ENCODE data around the gene FGD4.

FGD4 gene

GRCh38 chr12:32568228-32568627, 168.9 kb downstream of the FGD4 start:
- DNase-seq, result no peak

- DNase-seq, result peak; percentile 56
Observed at GRCh38 chr12:32569259-32569658, 169.9 kb downstream of the FGD4 start.

- DNase-seq, result no peak
Observed at GRCh38 chr12:32574585-32574984, 175.2 kb downstream of the FGD4 start.

- DNase-seq, result no peak
Observed at GRCh38 chr12:32577328-32577727, 178.0 kb downstream of the FGD4 start.

GRCh38 chr12:32583534-32583933, 184.2 kb downstream of the FGD4 start:
- no peak for DNase-seq

GRCh38 chr12:32585680-32586079, 186.3 kb downstream of the FGD4 start:
- no peak for DNase-seq

- no peak for DNase-seq
Observed at GRCh38 chr12:32586390-32586789, 187.0 kb downstream of the FGD4 start.

GRCh38 chr12:32587581-32588495, 188.5 kb downstream of the FGD4 start:
- no peak for DNase-seq

GRCh38 chr12:32588604-32589003, 189.2 kb downstream of the FGD4 start:
- no peak for DNase-seq

- no peak for DNase-seq
Observed at GRCh38 chr12:32589165-32589865, 190.0 kb downstream of the FGD4 start.

GRCh38 chr12:32595251-32595650, 195.9 kb downstream of the FGD4 start:
- DNase-seq, result no peak

- no peak for DNase-seq
Observed at GRCh38 chr12:32596030-32596429, 196.7 kb downstream of the FGD4 start.

GRCh38 chr12:32598688-32599087, 199.3 kb downstream of the FGD4 start:
- no peak for DNase-seq

- no peak for DNase-seq
Observed at GRCh38 chr12:32600681-32601080, 201.3 kb downstream of the FGD4 start.

GRCh38 chr12:32603071-32603470, 203.7 kb downstream of the FGD4 start:
- no peak for DNase-seq

- no peak for DNase-seq
Observed at GRCh38 chr12:32603858-32604257, 204.5 kb downstream of the FGD4 start.

- no peak for DNase-seq
Observed at GRCh38 chr12:32604565-32604964, 205.2 kb downstream of the FGD4 start.

GRCh38 chr12:32605326-32606095, 206.2 kb downstream of the FGD4 start:
- no peak for DNase-seq

- no peak for DNase-seq
Observed at GRCh38 chr12:32606443-32606842, 207.1 kb downstream of the FGD4 start.

GRCh38 chr12:32609966-32610365, 210.6 kb downstream of the FGD4 start:
- no peak for DNase-seq

GRCh38 chr12:32611986-32612385, 212.6 kb downstream of the FGD4 start:
- DNase-seq, result no peak

GRCh38 chr12:32612658-32613614, 213.6 kb downstream of the FGD4 start:
- DNase-seq, result no peak

All from NCI-H82 (cell line).